HG02884 (cell line): Measurements from ENCODE around the gene AFG1L.
"Not testable (repeated sequence)": the region's sequence is repeated elsewhere in the genome, so short reads cannot be mapped to it uniquely, and the experiment has no call there.

ENCODE experiments used
- ATAC-seq: cut with Tn5 transposase; IDR thresholded peaks from one replicate; pipeline ENCODE4 v1.9.1; 2021; ENCODE audit warnings: mild to moderate bottlenecking, moderate library complexity; ENCODE audit not compliant: unreplicated experiment

Gene AFG1L

DNA sequence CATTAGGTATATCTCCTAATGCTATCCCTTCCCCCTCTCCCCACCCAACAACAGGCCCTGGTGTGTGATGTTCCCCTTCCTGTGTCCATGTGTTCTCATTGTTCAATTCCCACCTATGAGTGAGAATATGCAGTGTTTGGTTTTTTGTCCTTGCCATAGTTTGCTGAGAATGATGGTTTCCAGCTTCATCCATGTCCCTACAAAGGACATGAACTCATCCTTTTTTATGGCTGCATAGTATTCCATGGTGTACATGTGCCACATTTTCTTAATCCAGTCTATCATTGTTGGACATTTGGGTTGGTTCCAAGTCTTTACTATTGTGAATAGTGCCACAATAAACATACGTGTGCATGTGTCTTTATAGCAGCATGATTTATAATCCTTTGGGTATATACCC lies 154.9 kb downstream of the AFG1L start:
- ATAC-seq, result not testable (repeated sequence)

- ATAC-seq, result no peak
Observed at GRCh38 chr6:108451816-108452215, 157.0 kb downstream of the AFG1L start.

DNA sequence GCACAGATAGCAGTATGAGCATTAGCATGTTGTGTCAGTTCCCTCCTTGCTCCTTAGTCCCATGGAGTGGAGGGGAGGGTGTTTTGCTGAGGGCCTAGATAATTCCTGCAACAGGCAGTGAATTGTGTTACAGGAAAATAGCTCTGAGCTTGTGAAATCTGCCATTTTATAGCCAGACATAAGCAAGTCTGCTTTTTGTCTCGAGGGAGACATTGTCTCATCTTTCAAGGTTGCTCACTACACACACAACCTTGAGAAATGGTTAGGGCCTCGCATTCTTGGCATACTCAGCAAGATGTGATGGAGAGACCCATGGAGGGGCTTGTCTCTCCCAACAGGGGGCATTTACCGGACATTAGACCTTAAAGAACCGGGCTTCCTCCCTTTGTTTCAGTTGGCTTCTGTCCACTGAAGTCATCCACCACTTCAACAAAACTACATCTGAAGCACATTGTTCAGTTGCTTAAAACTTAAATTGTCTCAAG lies 157.9 kb downstream of the AFG1L start:
- ATAC-seq, result no peak

DNA sequence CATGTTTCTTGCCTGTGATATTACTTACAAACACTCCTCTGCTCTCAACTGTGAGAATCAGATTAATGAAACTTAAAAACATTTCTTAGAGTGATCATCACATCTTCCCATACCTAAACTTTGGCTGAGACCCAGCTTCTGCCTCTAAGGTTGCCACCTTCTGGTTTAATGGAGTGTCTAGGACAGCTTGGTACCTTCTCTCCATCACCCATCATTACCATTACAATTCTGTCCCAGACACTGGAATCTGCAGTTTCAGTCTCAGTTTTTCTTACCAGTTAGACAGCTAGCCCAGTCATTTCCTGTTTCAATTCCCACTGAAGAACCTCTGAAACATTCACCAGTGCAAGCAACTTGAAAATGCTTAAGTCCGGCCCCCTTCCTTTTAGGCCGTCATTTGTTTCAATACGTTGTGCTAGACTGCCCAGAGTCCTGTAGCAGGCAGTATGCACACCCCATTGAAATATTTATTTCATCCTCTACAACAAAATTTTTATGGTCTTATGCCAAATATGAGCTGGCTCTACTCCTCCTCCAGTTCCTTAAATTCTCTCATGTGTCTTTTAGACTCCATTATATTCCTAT lies 158.8 kb downstream of the AFG1L start:
- no peak for ATAC-seq

GRCh38 chr6:108454356-108454755 lies 159.5 kb downstream of the AFG1L start:
- ATAC-seq, result no peak

DNA sequence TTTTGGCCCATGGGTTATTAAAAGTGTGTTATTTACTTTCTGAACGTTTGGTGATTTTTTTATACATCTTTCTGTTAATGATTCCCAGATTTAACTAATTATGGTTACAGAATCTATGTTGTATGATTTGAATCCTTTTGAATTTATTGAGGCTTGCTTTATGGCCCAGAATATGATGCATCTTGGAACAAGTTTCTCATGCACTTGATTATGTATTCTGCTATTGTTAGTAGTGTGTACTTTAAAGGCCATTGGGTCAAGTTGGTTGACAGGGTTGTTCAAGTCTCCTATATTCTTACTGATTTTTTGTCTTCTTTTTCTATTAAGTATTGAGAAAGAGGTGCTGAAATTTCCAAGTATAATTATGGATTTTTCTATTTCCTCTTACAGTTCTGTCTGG lies 160.8 kb downstream of the AFG1L start:
- no peak for ATAC-seq

GRCh38 chr6:108463784-108464183 lies 168.9 kb downstream of the AFG1L start:
- ATAC-seq, result no peak

- ATAC-seq, result no peak
Observed at GRCh38 chr6:108464418-108465097, 169.7 kb downstream of the AFG1L start.

- no peak for ATAC-seq
Observed at GRCh38 chr6:108465098-108465495, 170.2 kb downstream of the AFG1L start.

DNA sequence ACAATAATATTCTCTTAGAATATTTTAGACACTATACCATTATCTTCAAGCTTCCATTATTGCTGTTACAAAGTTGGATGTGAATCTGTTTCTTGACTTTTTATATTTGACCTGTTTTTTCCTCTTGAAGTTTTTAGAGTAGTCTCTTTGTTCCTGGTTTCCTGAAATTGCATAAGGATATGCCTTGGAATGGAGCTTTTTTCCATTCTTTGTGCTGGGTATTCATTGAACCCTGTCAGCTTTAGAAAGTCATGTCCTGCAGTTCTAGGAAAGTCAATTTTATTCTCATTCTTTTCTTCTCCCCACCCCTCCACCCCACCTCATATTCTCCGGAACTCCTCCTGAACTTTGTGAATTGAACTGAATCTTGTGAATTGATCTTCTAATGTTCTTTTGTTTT lies 173.5 kb downstream of the AFG1L start:
- ATAC-seq, result no peak

- ATAC-seq, result no peak
Observed at GRCh38 chr6:108469316-108469715, 174.5 kb downstream of the AFG1L start.

DNA sequence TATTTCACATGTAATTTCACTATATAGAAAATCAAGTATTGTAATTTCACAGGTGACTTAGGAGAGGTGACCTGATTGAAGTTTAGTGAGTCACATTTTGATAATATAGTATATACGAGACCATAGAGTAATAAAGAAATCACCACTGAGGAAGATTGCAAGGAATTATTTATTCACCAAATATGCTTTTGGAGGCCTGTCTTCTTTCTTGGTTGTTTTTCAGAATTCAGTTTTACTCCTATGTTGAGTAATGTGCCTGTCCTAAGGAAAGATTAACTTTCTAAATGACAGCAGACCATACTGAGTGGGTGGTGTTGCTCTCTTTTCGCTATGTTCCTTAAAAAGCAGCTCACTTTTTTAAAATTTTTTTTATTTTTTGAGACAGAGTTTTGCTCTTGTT lies 178.3 kb downstream of the AFG1L start:
- ATAC-seq, result no peak

GRCh38 chr6:108476376-108476775 lies 181.5 kb downstream of the AFG1L start:
- ATAC-seq, result no peak

GRCh38 chr6:108476847-108477430 lies 182.1 kb downstream of the AFG1L start:
- no peak for ATAC-seq

- ATAC-seq, result no peak
Observed at GRCh38 chr6:108482559-108482958, 187.7 kb downstream of the AFG1L start.

- no peak for ATAC-seq
Observed at GRCh38 chr6:108484016-108484415, 189.2 kb downstream of the AFG1L start.

DNA sequence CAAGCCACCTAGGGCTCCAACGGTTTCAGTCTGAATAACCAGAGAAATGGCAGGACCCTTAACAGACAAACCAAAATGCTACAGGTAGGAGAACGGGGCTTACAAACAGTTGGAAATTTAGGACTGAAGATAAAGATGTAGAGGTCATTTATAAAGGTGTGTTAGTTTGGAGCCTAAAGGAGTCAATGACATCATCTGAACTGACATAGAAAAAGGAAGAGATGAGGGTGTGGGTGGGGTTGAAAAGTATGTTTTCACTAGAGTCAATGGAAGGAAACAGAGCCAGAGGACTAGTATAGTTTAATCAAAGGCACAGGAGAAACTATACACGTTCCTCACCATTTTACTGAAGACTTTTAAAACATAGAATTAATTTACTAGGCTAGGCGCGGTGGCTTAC lies 194.8 kb downstream of the AFG1L start:
- no peak for ATAC-seq

- no peak for ATAC-seq
Observed at GRCh38 chr6:108492131-108492766, 197.4 kb downstream of the AFG1L start.

DNA sequence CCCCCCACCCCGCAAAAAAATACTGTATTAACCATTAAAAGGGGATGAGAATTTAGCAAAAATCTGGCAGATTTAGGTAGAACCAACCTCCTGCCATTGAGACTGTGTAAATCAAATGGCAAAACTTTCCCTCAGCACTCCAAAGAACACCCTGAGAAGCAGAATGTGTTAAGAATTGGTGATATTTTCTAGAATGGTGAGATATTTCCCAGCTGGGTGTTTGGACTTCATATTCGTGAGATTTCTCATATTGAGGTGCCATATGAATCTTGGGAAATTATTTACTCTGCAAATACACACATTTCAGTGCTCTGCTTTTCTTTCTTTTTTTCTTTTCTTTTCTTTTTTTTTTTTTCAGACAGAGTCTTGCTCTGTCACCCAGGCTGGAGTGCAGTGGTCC lies 199.6 kb downstream of the AFG1L start:
- no peak for ATAC-seq

GRCh38 chr6:108497883-108498282 lies 203.0 kb downstream of the AFG1L start:
- no peak for ATAC-seq

DNA sequence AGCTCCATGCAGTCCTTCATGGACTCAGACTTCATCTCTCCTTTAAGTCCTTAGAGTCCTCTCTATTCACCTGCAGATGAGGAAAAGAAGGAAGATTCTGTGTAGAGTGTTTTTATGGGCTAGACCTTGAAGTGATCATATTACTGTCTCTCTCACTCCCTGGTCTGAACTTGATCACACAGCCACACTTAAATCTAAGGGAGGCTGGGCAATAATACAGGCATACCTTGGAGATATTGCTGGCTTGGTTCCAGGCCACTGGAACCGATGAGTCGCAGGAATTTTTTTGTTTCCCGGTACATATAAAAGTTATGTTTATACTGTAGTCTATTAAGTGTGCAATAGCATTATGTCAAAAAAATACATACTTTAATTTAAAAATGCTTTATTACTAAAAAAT lies 206.7 kb downstream of the AFG1L start:
- ATAC-seq, result no peak

DNA sequence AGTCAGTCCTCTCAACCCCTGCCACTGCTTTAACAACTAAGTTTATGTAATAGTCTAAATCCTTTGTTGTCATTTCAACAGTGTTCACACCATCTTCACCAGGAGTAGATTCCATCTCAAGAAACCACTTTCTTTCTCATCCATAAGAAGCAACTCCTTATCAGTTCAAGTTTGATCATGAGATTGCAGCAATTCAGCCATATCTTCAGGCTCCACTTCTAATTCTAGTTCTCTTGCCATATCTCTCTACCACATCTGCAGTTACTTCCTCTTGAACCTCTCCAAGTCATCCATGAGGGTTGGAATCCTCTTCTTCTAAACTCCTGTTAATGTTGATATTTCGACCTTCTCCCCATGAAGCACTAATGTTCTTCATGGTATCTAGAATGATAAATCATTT lies 208.0 kb downstream of the AFG1L start:
- no peak for ATAC-seq
